Umbilical cord (tissue), 2 donors: ENCODE measurements around the gene PROX2. TPM values are rescaled to one million over a fixed set of nuclear protein-coding genes. Genes with fewer than 3 reads are reported as not detected.

Experiments
- DNase-seq: peaks from one replicate; pipeline ENCODE4 v3.0.0-alpha.2; 2015; ENCODE audit warnings: low spot score
- total RNA-seq: library from RNA; depleted of rRNA; stranded (reverse); fragments of >200 nt; gene quantifications from one replicate; pipeline ENCODE4 v1.2.3, GENCODE V29; 2014; ENCODE audit warnings: low replicate concordance; ENCODE audit not compliant: insufficient read depth

Gene PROX2
- total RNA-seq = 0.72 TPM

GRCh38 chr14:74875941-74876913 is at the start of gene PROX2:
Gene PROX2 (minus strand): TSS chr14:74876145. CDS start chr14:74863834, 12,311 bp downstream.
- no peak for DNase-seq

GRCh38 chr14:74924061-74924460 is 48.1 kb upstream of the PROX2 start:
- DNase-seq = no peak

GRCh38 chr14:74922752-74923401 is 46.9 kb upstream of the PROX2 start, which contains the start of gene RPS6KL1:
Gene RPS6KL1 (minus strand): TSS chr14:74923260. CDS start chr14:74921541, 1,719 bp downstream.
- peak; percentile 70 for DNase-seq

GRCh38 chr14:74921987-74922751 is 46.2 kb upstream of the PROX2 start:
- no peak for DNase-seq

GRCh38 chr14:74921053-74921620 is 45.2 kb upstream of the PROX2 start:
- DNase-seq = no peak

- no peak for DNase-seq
Measured at GRCh38 chr14:74920281-74920680, 44.3 kb upstream of the PROX2 start.

GRCh38 chr14:74919421-74920165 is 43.6 kb upstream of the PROX2 start:
- DNase-seq = no peak

GRCh38 chr14:74918380-74918779 is 42.4 kb upstream of the PROX2 start:
- DNase-seq = no peak

- no peak for DNase-seq
Measured at GRCh38 chr14:74917646-74918081, 41.7 kb upstream of the PROX2 start.

GRCh38 chr14:74917178-74917543 is 41.2 kb upstream of the PROX2 start:
- DNase-seq = no peak

- no peak for DNase-seq
Measured at GRCh38 chr14:74915826-74916225, 39.9 kb upstream of the PROX2 start.

- no peak for DNase-seq
Measured at GRCh38 chr14:74915426-74915825, 39.5 kb upstream of the PROX2 start.

GRCh38 chr14:74913986-74914573 is 38.1 kb upstream of the PROX2 start:
- peak; percentile 84 for DNase-seq

GRCh38 chr14:74913393-74913910 is 37.5 kb upstream of the PROX2 start:
- DNase-seq = no peak

GRCh38 chr14:74912801-74913200 is 36.9 kb upstream of the PROX2 start:
- DNase-seq = no peak

- no peak for DNase-seq
Measured at GRCh38 chr14:74912111-74912510, 36.2 kb upstream of the PROX2 start.

GRCh38 chr14:74911704-74912103 is 35.8 kb upstream of the PROX2 start:
- DNase-seq = no peak

GRCh38 chr14:74911221-74911620 is 35.3 kb upstream of the PROX2 start:
- no peak for DNase-seq

GRCh38 chr14:74910556-74910955 is 34.6 kb upstream of the PROX2 start:
- no peak for DNase-seq

- no peak for DNase-seq
Measured at GRCh38 chr14:74909911-74910310, 34.0 kb upstream of the PROX2 start.
